Fibroblast of lung (primary cell): Measurements from ENCODE around the gene ARL2BP. TPM values are rescaled to one million over a fixed set of nuclear protein-coding genes. Genes with fewer than 3 reads are reported as not detected.

Source experiments
- DNase-seq, 2 donors: peaks; one replicate each; pipeline versions ENCODE4 v3.0.0 to v3.0.0-alpha.2; 2010; ENCODE audit warnings: low read depth in 2 of 2
- H2AFZ ChIP-seq: 2 replicates; pipeline ENCODE4 v1.5.1; 2012; ENCODE audit warnings: low read length, control low read depth, inconsistent platforms
- H3K27ac ChIP-seq: 2 replicates; pipeline ENCODE4 v1.5.1; 2011; ENCODE audit warnings: low read length, control low read depth; ENCODE audit not compliant: insufficient read depth
- H3K27me3 ChIP-seq: 2 replicates; pipeline ENCODE4 v1.5.1; 2011; ENCODE audit warnings: mild to moderate bottlenecking, low read length; ENCODE audit not compliant: control insufficient read depth, insufficient read depth
- H3K36me3 ChIP-seq: 2 replicates; pipeline ENCODE4 v1.5.1; 2011; ENCODE audit warnings: low read length; ENCODE audit not compliant: control insufficient read depth, insufficient read depth
- H3K4me1 ChIP-seq: 2 replicates; pipeline ENCODE4 v1.5.1; 2011; ENCODE audit warnings: low read length; ENCODE audit not compliant: control insufficient read depth, insufficient read depth; ENCODE audit errors: extremely low read depth
- H3K4me2 ChIP-seq: 2 replicates; pipeline ENCODE4 v1.5.1; 2011; ENCODE audit warnings: low read length, control low read depth; ENCODE audit not compliant: insufficient read depth; ENCODE audit errors: extremely low read depth
- H3K4me3 ChIP-seq, 4 experiments: fragments of 200-600 bp in 1 of 4; sonication (generic) in 1 of 4; replicated peaks in 1 of 4; 2 replicates each; pipeline ENCODE4 v1.5.1; 2011 to 2016; ENCODE audit warnings: low read length in 4 of 4, low read depth in 3 of 4, mild to moderate bottlenecking in 3 of 4, control low read depth in 2 of 4, inconsistent platforms in 1 of 4, mixed read lengths in 1 of 4; ENCODE audit not compliant: insufficient read depth in 1 of 4; ENCODE audit errors: control extremely low read depth in 1 of 4
- H3K79me2 ChIP-seq: 2 replicates; pipeline ENCODE4 v1.5.1; 2012; ENCODE audit warnings: mild to moderate bottlenecking, low read length, inconsistent platforms; ENCODE audit not compliant: control insufficient read depth, insufficient read depth
- H3K9ac ChIP-seq: 2 replicates; pipeline ENCODE4 v1.5.1; 2011; ENCODE audit warnings: mild to moderate bottlenecking, low read length, control low read depth; ENCODE audit not compliant: insufficient read depth
- H3K9me3 ChIP-seq: 2 replicates; pipeline ENCODE4 v1.5.1; 2012; ENCODE audit warnings: low read depth, low read length; ENCODE audit not compliant: control insufficient read depth, insufficient read depth
- H4K20me1 ChIP-seq: 2 replicates; pipeline ENCODE4 v1.5.1; 2011; ENCODE audit warnings: low read length; ENCODE audit not compliant: control insufficient read depth, insufficient read depth; ENCODE audit errors: extremely low read depth
- EZH2 ChIP-seq: IDR thresholded peaks from 2 replicates; pipeline ENCODE4 v1.5.1; 2012; ENCODE audit warnings: low read length, control low read depth, mild to moderate bottlenecking; ENCODE audit errors: missing control alignments
- polyA plus RNA-seq, 2 donors: library from polyadenylated mRNA; depleted of rRNA in 1 of 2; stranded (reverse) in 1 of 2; unstranded in 1 of 2; fragments of >200 nt; gene quantifications; 2 replicates each; pipeline ENCODE4 v1.2.1, GENCODE V29; 2011 to 2012; ENCODE audit warnings: missing spikeins in 1 of 2
- total RNA-seq: library from RNA; depleted of rRNA; stranded (reverse); fragments of >200 nt; gene quantifications from 2 replicates; pipeline ENCODE4 v1.2.1, GENCODE V29; 2014
- TF ChIP-seq, protein P1 (sequence below), 2 donors: IDR thresholded peaks in 1 of 2; conservative IDR thresholded peaks in 1 of 2; 1 replicate in 1 of 2; 2 replicates in 1 of 2; pipeline ENCODE4 v1.5.1; 2011 to 2012; ENCODE audit warnings: low read length in 2 of 2, control low read depth in 1 of 2, inconsistent platforms in 1 of 2, low read depth in 1 of 2, mild to moderate bottlenecking in 1 of 2

ARL2BP gene
- total and polyA plus RNA-seq, 2 donors (not counting 1 experiment from before 2014, with no cell fraction given), result 65.7 to 173 TPM

GRCh38 chr16:57229079-57229478 is 16.0 kb upstream of the ARL2BP start:
- no peak overlapping the region for H3K4me2 ChIP-seq
- H3K9me3 ChIP-seq, result no peaks in the 10 kb centered on the region
- no peak overlapping the region for H3K4me3 ChIP-seq
- no peak overlapping the region for H3K27ac ChIP-seq
- TF ChIP-seq, protein P1, sequence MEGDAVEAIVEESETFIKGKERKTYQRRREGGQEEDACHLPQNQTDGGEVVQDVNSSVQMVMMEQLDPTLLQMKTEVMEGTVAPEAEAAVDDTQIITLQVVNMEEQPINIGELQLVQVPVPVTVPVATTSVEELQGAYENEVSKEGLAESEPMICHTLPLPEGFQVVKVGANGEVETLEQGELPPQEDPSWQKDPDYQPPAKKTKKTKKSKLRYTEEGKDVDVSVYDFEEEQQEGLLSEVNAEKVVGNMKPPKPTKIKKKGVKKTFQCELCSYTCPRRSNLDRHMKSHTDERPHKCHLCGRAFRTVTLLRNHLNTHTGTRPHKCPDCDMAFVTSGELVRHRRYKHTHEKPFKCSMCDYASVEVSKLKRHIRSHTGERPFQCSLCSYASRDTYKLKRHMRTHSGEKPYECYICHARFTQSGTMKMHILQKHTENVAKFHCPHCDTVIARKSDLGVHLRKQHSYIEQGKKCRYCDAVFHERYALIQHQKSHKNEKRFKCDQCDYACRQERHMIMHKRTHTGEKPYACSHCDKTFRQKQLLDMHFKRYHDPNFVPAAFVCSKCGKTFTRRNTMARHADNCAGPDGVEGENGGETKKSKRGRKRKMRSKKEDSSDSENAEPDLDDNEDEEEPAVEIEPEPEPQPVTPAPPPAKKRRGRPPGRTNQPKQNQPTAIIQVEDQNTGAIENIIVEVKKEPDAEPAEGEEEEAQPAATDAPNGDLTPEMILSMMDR (conservative IDR thresholded peaks at IDR 0.05 in 1 of 2, IDR thresholded peaks at IDR 0.05 in 1 of 2; ENCODE audit: low read depth in 1 of 2, low read length in 2 of 2), result no peak
- no peak for TF ChIP-seq EZH2
- no peaks in the 10 kb centered on the region for H4K20me1 ChIP-seq
- peaks cover 4% of the 10 kb centered on the region for H3K36me3 ChIP-seq
- H3K79me2 ChIP-seq, result no peaks in the 10 kb centered on the region
- H3K4me1 ChIP-seq, result no peaks in the 10 kb centered on the region
- H3K9ac ChIP-seq, result no peak overlapping the region
- no peak for DNase-seq
- H3K27me3 ChIP-seq, result no peaks in the 10 kb centered on the region
- no peak overlapping the region for H2AFZ ChIP-seq

- H4K20me1 ChIP-seq, result no peaks in the 10 kb centered on the region
- no peak overlapping the region for H3K4me2 ChIP-seq
- H3K9me3 ChIP-seq, result no peaks in the 10 kb centered on the region
- no peak for DNase-seq
- H2AFZ ChIP-seq, result no peak overlapping the region
- no peaks in the 10 kb centered on the region for H3K27me3 ChIP-seq
- H3K4me3 ChIP-seq, result no peak overlapping the region
- no peak overlapping the region for H3K27ac ChIP-seq
- no peak overlapping the region for H3K9ac ChIP-seq
- no peaks in the 10 kb centered on the region for H3K79me2 ChIP-seq
- no peaks in the 10 kb centered on the region for H3K4me1 ChIP-seq
- peaks cover 4% of the 10 kb centered on the region for H3K36me3 ChIP-seq
- TF ChIP-seq, protein P1 (conservative IDR thresholded peaks at IDR 0.05 in 1 of 2, IDR thresholded peaks at IDR 0.05 in 1 of 2; ENCODE audit: low read depth in 1 of 2, low read length in 2 of 2), result no peak
- TF ChIP-seq EZH2, result no peak
These were observed 13.2 kb upstream of the ARL2BP start for GRCh38 chr16:57231821-57232350.

DNA sequence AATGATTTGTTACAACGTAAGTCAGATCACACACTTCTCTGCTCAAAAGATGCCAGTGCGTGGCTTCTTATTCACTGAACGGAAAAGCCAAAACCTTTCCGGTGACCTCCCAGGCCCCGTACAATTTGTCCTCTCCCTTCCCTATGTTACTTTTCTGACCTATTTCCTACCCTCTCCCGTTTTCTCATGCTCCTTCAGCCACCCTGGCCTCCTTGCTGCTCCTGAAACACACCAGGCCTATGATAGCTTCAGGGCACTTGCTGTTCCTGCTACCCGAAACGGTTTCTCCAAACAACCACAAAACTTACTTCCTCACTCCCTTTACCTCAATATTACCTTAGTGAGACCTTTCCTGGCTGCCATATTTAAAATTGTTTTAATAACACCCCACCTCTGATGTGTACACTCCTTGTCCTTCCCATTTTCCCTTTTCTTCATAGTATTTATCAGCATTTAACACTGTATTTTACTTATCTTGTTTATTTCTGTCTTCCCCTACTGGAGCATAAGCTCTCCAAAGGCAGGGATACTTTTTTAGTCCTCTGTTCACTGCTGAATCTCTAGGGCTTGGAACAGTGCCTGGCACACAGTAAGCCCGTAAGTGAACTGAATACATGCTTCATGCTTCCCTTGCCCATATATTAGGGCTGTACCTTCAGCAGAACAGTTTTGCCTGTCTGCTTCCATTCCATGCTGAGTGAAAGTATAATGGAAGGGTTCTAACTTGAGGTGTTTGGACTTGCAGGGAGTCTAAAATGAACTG is 10.9 kb upstream of the ARL2BP start:
- Histone ChIP-seq H3K9ac (no peak overlapping the region), H3K4me2 (no peak overlapping the region), H3K4me1 (no peaks in the 10 kb centered on the region), H3K4me3 (no peak overlapping the region), H3K36me3 (peaks cover 2% of the 10 kb centered on the region), H4K20me1 (no peaks in the 10 kb centered on the region), H2AFZ (no peak overlapping the region), H3K9me3 (no peaks in the 10 kb centered on the region), H3K79me2 (no peaks in the 10 kb centered on the region), H3K27ac (no peak overlapping the region), H3K27me3 (no peaks in the 10 kb centered on the region)
- TF ChIP-seq, protein P1 (conservative IDR thresholded peaks at IDR 0.05 in 1 of 2, IDR thresholded peaks at IDR 0.05 in 1 of 2; ENCODE audit: low read depth in 1 of 2, low read length in 2 of 2), result no peak
- no peak for TF ChIP-seq EZH2
- DNase-seq, result no peak
